Measurements from ENCODE around the gene PBX2.

The PBX2 gene

DNA sequence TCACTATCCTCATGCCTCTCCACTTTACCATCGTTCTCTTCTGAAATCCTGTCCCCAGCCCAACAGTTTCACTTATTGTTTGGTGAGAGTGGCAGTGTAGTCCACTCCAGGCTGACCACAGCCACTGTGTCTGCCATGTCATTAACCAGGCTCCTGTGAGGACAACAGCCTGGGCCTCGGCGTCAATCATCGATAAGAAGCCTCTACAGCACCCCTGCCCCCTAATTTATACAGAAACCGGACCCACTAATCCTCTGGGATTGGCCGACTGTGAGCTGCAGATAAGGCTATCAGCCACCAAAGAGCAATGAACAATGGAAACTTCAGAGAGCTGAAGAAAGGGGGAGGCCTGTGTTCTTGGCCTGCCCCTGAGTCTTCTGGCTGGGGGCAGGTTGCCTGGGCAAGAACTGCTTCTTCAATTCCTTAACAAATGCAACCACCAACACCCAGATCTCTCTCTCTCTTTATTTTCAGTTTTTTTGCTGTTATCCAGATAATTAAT, 22.2 kb downstream of the PBX2 start:
- Histone ChIP-seq H3K4me2 (ENCODE audit: low read length) (no peak overlapping the region), H3K79me2 (ENCODE audit: insufficient read depth, low read length) (no peaks in the 10 kb centered on the region), H3K9me2 (ENCODE audit: low read depth, low read length) (no peaks in the 10 kb centered on the region), H3K9ac (ENCODE audit: low read length) (peak overlapping the region; percentile 1; the same call in 1 of the 2 replicates), H4K20me1 (ENCODE audit: insufficient read depth, low read length) (no peaks in the 10 kb centered on the region), H3K9me3 (ENCODE audit: low read length) (no peaks in the 10 kb centered on the region), H3K4me3 (ENCODE audit: low read depth, low read length, poor library complexity, severe bottlenecking) (no peak overlapping the region), H3F3A (ENCODE audit: insufficient read depth, low read length) (no peaks in the 10 kb centered on the region), H3K36me3 (ENCODE audit: insufficient read depth, low read length) (peaks cover 37% of the 10 kb centered on the region; the same call in 1 of the 2 replicates), H3K27me3 (ENCODE audit: insufficient read depth, low read length) (no peaks in the 10 kb centered on the region), H3K27ac (ENCODE audit: low read depth, low read length, poor library complexity, severe bottlenecking) (peak overlapping the region; percentile 56), H3K4me1 (ENCODE audit: insufficient read depth, low read length, severe bottlenecking) (peaks cover 26% of the 10 kb centered on the region), H2AFZ (ENCODE audit: low read length) (no peak overlapping the region)
- TF ChIP-seq EZH2 (IDR thresholded peaks at IDR 0.05; ENCODE audit: borderline replicate concordance, low read length) (no peak), CTCF (IDR thresholded peaks at IDR 0.05; ENCODE audit: low read length) (no peak)

DNA sequence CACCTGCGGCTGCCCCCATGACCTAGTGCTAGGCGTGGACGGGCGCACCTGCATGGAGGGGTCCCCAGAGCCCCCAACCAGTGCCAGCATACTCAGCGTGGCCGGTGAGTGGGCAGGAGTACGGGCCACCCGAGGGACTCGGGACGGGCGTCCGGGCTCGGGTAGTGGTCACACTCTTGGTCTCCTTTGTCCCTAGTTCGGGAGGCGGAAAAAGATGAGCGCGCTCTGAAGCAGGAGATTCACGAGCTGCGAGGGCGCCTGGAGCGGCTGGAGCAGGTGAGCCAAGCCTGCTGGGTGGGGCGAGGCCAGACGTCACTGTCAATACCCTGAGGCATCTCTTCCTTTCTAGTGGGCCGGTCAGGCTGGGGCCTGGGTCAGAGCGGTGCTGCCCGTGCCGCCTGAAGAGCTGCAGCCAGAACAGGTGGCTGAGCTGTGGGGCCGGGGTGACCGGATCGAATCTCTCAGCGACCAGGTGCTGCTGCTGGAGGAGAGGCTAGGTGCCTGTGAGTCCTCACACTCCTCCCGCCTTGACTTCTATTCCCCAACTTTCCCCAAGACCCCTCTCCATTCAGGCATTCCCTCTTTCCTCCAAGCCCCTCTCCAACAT, 22.7 kb downstream of the PBX2 start:
- H3K27me3 ChIP-seq (ENCODE audit: insufficient read depth, low read length), result no peaks in the 10 kb centered on the region
- no peaks in the 10 kb centered on the region for H3K79me2 ChIP-seq (ENCODE audit: insufficient read depth, low read length)
- no peak overlapping the region for H3K27ac ChIP-seq (ENCODE audit: low read depth, low read length, poor library complexity, severe bottlenecking)
- H3K9me2 ChIP-seq (ENCODE audit: low read depth, low read length), result no peaks in the 10 kb centered on the region
- no peak overlapping the region for H2AFZ ChIP-seq (ENCODE audit: low read length)
- H4K20me1 ChIP-seq (ENCODE audit: insufficient read depth, low read length), result no peaks in the 10 kb centered on the region
- H3K9ac ChIP-seq (ENCODE audit: low read length), result no peak overlapping the region
- no peak overlapping the region for H3K4me3 ChIP-seq (ENCODE audit: low read depth, low read length, poor library complexity, severe bottlenecking)
- H3K4me1 ChIP-seq (ENCODE audit: insufficient read depth, low read length, severe bottlenecking), result peaks cover 23% of the 10 kb centered on the region
- TF ChIP-seq CTCF (IDR thresholded peaks at IDR 0.05; ENCODE audit: low read length) (no peak), EZH2 (IDR thresholded peaks at IDR 0.05; ENCODE audit: borderline replicate concordance, low read length) (no peak)
- H3K4me2 ChIP-seq (ENCODE audit: low read length), result peak overlapping the region; percentile 69; the same call in 1 of the 2 replicates
- H3F3A ChIP-seq (ENCODE audit: insufficient read depth, low read length), result no peaks in the 10 kb centered on the region
- peaks cover 37% of the 10 kb centered on the region; the same call in 1 of the 2 replicates for H3K36me3 ChIP-seq (ENCODE audit: insufficient read depth, low read length)
- H3K9me3 ChIP-seq (ENCODE audit: low read length), result no peaks in the 10 kb centered on the region

DNA sequence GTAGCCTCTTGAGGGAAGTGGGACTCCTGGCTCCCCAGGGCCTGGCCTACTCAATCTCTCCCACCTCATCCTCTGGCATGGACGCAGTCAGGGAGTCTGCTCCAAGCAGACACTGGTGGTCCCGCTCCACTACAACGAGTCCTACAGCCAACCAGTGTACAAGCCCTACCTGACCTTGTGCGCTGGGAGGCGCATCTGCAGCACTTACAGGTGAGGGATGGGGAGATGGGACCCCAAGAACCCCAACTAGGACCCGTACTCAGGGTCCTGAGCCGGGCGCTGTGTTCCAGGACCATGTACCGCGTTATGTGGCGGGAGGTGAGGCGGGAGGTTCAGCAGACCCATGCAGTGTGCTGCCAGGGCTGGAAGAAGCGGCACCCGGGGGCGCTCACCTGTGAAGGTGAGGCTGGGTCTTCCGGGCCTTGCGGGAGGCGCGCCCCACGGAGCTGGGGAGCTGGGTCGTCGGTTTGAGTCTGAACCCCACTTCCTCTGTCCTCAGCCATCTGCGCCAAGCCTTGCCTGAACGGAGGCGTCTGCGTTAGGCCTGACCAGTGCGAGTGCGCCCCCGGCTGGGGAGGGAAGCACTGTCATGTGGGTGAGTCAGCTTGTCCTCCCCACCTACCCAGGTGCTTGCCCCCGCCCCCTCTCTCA, 23.5 kb downstream of the PBX2 start:
- Histone ChIP-seq H3K9me2 (ENCODE audit: low read depth, low read length) (no peaks in the 10 kb centered on the region), H2AFZ (ENCODE audit: low read length) (no peak overlapping the region), H4K20me1 (ENCODE audit: insufficient read depth, low read length) (no peaks in the 10 kb centered on the region), H3K4me1 (ENCODE audit: insufficient read depth, low read length, severe bottlenecking) (peaks cover 23% of the 10 kb centered on the region), H3K9me3 (ENCODE audit: low read length) (no peaks in the 10 kb centered on the region), H3K27me3 (ENCODE audit: insufficient read depth, low read length) (no peaks in the 10 kb centered on the region), H3K79me2 (ENCODE audit: insufficient read depth, low read length) (no peaks in the 10 kb centered on the region), H3K4me3 (ENCODE audit: low read depth, low read length, poor library complexity, severe bottlenecking) (peak overlapping the region; percentile 48), H3F3A (ENCODE audit: insufficient read depth, low read length) (no peaks in the 10 kb centered on the region), H3K27ac (ENCODE audit: low read depth, low read length, poor library complexity, severe bottlenecking) (peak overlapping the region; percentile 50), H3K36me3 (ENCODE audit: insufficient read depth, low read length) (peaks cover 37% of the 10 kb centered on the region; the same call in 1 of the 2 replicates), H3K4me2 (ENCODE audit: low read length) (peak overlapping the region; percentile 69), H3K9ac (ENCODE audit: low read length) (peak overlapping the region; percentile 56; the same call in 1 of the 2 replicates)
- TF ChIP-seq CTCF (IDR thresholded peaks at IDR 0.05; ENCODE audit: low read length) (peak; percentile 78), EZH2 (IDR thresholded peaks at IDR 0.05; ENCODE audit: borderline replicate concordance, low read length) (no peak)

Data from OCI-LY1 (cell line).